Neuron (in vitro differentiated cells): ENCODE measurements around the gene TRPM5.
A peak's percentile ranks its signal among the peaks of the same experiment; 100 is the strongest.

Experiments
- H2AFZ ChIP-seq: one replicate; pipeline ENCODE4 v1.6.1; 2013; ENCODE audit warnings: low read depth, mild to moderate bottlenecking, inconsistent platforms, low read length, moderate library complexity
- H3K27me3 ChIP-seq: one replicate; pipeline ENCODE4 v1.6.1; 2013; ENCODE audit warnings: low read length; ENCODE audit not compliant: insufficient read depth
- H3K36me3 ChIP-seq: one replicate; pipeline ENCODE4 v1.6.1; 2013; ENCODE audit warnings: low read length; ENCODE audit not compliant: insufficient read depth
- H3K4me1 ChIP-seq: one replicate; pipeline ENCODE4 v1.6.1; 2013; ENCODE audit warnings: low read length; ENCODE audit not compliant: insufficient read depth
- H3K4me3 ChIP-seq: 2 replicates; pipeline ENCODE4 v1.5.1; 2013; ENCODE audit warnings: mild to moderate bottlenecking, low read length, moderate library complexity
- H3K9me3 ChIP-seq: one replicate; pipeline ENCODE4 v1.6.1; 2013; ENCODE audit warnings: low read length

The TRPM5 gene

GRCh38 chr11:2422461-2423156 is 21.7 kb downstream of the TRPM5 start:
- Histone ChIP-seq H3K9me3 (no peaks in the 10 kb centered on the region), H3K4me3 (no peak overlapping the region), H3K27me3 (no peaks in the 10 kb centered on the region), H3K4me1 (peaks cover 3% of the 10 kb centered on the region), H3K36me3 (no peaks in the 10 kb centered on the region), H2AFZ (no peak overlapping the region)

- H3K27me3 ChIP-seq: no peaks in the 10 kb centered on the region
- H3K36me3 ChIP-seq: no peaks in the 10 kb centered on the region
- H2AFZ ChIP-seq: no peak overlapping the region
- H3K4me3 ChIP-seq: no peak overlapping the region
- peaks cover 3% of the 10 kb centered on the region for H3K4me1 ChIP-seq
- H3K9me3 ChIP-seq: no peaks in the 10 kb centered on the region
Measured at GRCh38 chr11:2421996-2422395, 22.3 kb downstream of the TRPM5 start.

- H3K4me3 ChIP-seq: no peak overlapping the region
- peaks cover 3% of the 10 kb centered on the region for H3K4me1 ChIP-seq
- H3K36me3 ChIP-seq: no peaks in the 10 kb centered on the region
Measured at GRCh38 chr11:2421226-2421994, 22.9 kb downstream of the TRPM5 start.

GRCh38 chr11:2420502-2421225 is 23.6 kb downstream of the TRPM5 start:
- peak overlapping the region; percentile 62 for H2AFZ ChIP-seq
- H3K36me3 ChIP-seq: no peaks in the 10 kb centered on the region
- H3K4me3 ChIP-seq: no peak overlapping the region
- H3K4me1 ChIP-seq: peaks cover 3% of the 10 kb centered on the region
- no peaks in the 10 kb centered on the region for H3K27me3 ChIP-seq
- no peaks in the 10 kb centered on the region for H3K9me3 ChIP-seq

More at GRCh38 chr11:2421226-2421994, 22.9 kb downstream of the TRPM5 start:
- H3K27me3 ChIP-seq: no peaks in the 10 kb centered on the region
- no peaks in the 10 kb centered on the region for H3K9me3 ChIP-seq
- no peak overlapping the region for H2AFZ ChIP-seq

- H2AFZ ChIP-seq: peak overlapping the region; percentile 62
Measured at GRCh38 chr11:2419638-2420501, 24.4 kb downstream of the TRPM5 start.

GRCh38 chr11:2418693-2419360 is 25.5 kb downstream of the TRPM5 start:
- no peaks in the 10 kb centered on the region for H3K27me3 ChIP-seq
- H3K36me3 ChIP-seq: no peaks in the 10 kb centered on the region
- peaks cover 3% of the 10 kb centered on the region for H3K4me1 ChIP-seq
- no peaks in the 10 kb centered on the region for H3K9me3 ChIP-seq
- no peak overlapping the region for H3K4me3 ChIP-seq
- no peak overlapping the region for H2AFZ ChIP-seq

More at GRCh38 chr11:2419638-2420501, 24.4 kb downstream of the TRPM5 start:
- Histone ChIP-seq H3K9me3 (no peaks in the 10 kb centered on the region), H3K36me3 (no peaks in the 10 kb centered on the region), H3K27me3 (no peaks in the 10 kb centered on the region), H3K4me1 (peaks cover 3% of the 10 kb centered on the region), H3K4me3 (no peak overlapping the region)

GRCh38 chr11:2417856-2418692 is 26.2 kb downstream of the TRPM5 start:
- H3K4me3 ChIP-seq: no peak overlapping the region
- H3K36me3 ChIP-seq: no peaks in the 10 kb centered on the region
- no peaks in the 10 kb centered on the region for H3K9me3 ChIP-seq
- H3K27me3 ChIP-seq: no peaks in the 10 kb centered on the region
- H2AFZ ChIP-seq: no peak overlapping the region
- peaks cover 3% of the 10 kb centered on the region for H3K4me1 ChIP-seq

- Histone ChIP-seq H3K36me3 (no peaks in the 10 kb centered on the region), H3K4me1 (peaks cover 3% of the 10 kb centered on the region), H3K4me3 (no peak overlapping the region)
Measured at GRCh38 chr11:2416765-2417164, 27.5 kb downstream of the TRPM5 start.

GRCh38 chr11:2415601-2416380 is 28.5 kb downstream of the TRPM5 start:
- Histone ChIP-seq H3K9me3 (no peaks in the 10 kb centered on the region), H2AFZ (no peak overlapping the region), H3K36me3 (no peaks in the 10 kb centered on the region), H3K4me3 (no peak overlapping the region), H3K27me3 (no peaks in the 10 kb centered on the region), H3K4me1 (peaks cover 3% of the 10 kb centered on the region)

More at GRCh38 chr11:2416765-2417164, 27.5 kb downstream of the TRPM5 start:
- no peaks in the 10 kb centered on the region for H3K27me3 ChIP-seq
- no peak overlapping the region for H2AFZ ChIP-seq
- H3K9me3 ChIP-seq: no peaks in the 10 kb centered on the region

- Histone ChIP-seq H3K4me1 (peaks cover under 1% of the 10 kb centered on the region), H3K4me3 (no peak overlapping the region), H3K9me3 (no peaks in the 10 kb centered on the region), H3K27me3 (no peaks in the 10 kb centered on the region), H3K36me3 (no peaks in the 10 kb centered on the region), H2AFZ (no peak overlapping the region)
Measured at GRCh38 chr11:2415171-2415570, 29.1 kb downstream of the TRPM5 start.

GRCh38 chr11:2414616-2415015 is 29.7 kb downstream of the TRPM5 start:
- Histone ChIP-seq H3K9me3 (no peaks in the 10 kb centered on the region), H3K36me3 (no peaks in the 10 kb centered on the region), H3K4me1 (peaks cover 5% of the 10 kb centered on the region), H3K27me3 (no peaks in the 10 kb centered on the region), H2AFZ (no peak overlapping the region), H3K4me3 (no peak overlapping the region)
